DND-41 (cell line): ENCODE results near the gene LHFPL2.

Experiments used
- ATAC-seq: fragments of 200-7000 bp; cut with Tn5 transposase; 3 replicates; pipeline ENCODE4 v1.9.1; 2021; ENCODE audit warnings: low read depth; ENCODE audit not compliant: insufficient read depth
- DNase-seq: peaks from one replicate; pipeline ENCODE4 v3.0.0-alpha.2; 2020
- H2AFZ ChIP-seq: 2 replicates; pipeline ENCODE4 v1.6.0; 2012; ENCODE audit warnings: low read depth, low read length
- H3K27ac ChIP-seq: 2 replicates; pipeline ENCODE4 v1.5.1; 2012; ENCODE audit warnings: low read length, inconsistent platforms
- H3K27me3 ChIP-seq: fragments of 200-600 bp; sonication (generic); 2 replicates; pipeline ENCODE4 v1.6.0; 2012; ENCODE audit warnings: low read length, mild to moderate bottlenecking, inconsistent platforms; ENCODE audit not compliant: insufficient read depth, poor library complexity
- H3K36me3 ChIP-seq: 2 replicates; pipeline ENCODE4 v1.5.1; 2012; ENCODE audit warnings: low read length, inconsistent platforms; ENCODE audit not compliant: insufficient read depth
- H3K4me1 ChIP-seq: 2 replicates; pipeline ENCODE4 v1.5.1; 2012; ENCODE audit warnings: mild to moderate bottlenecking, low read length; ENCODE audit not compliant: insufficient read depth
- H3K4me2 ChIP-seq: 2 replicates; pipeline ENCODE4 v1.6.0; 2012; ENCODE audit warnings: mild to moderate bottlenecking, moderate library complexity, low read length, inconsistent platforms; ENCODE audit not compliant: insufficient read depth
- H3K4me3 ChIP-seq, 2 experiments: fragments of 200-600 bp in 1 of 2; shearing (Covaris generic) in 1 of 2; 2 replicates each; pipeline ENCODE4 v1.5.1; 2012 to 2016; ENCODE audit warnings: inconsistent platforms in 2 of 2, low read length in 2 of 2, mild to moderate bottlenecking in 2 of 2, low read depth in 1 of 2, moderate library complexity in 1 of 2
- H3K79me2 ChIP-seq: 2 replicates; pipeline ENCODE4 v1.6.0; 2012; ENCODE audit warnings: low read length, inconsistent platforms; ENCODE audit not compliant: insufficient read depth
- H3K9ac ChIP-seq: 2 replicates; pipeline ENCODE4 v1.6.0; 2012; ENCODE audit warnings: low read depth, mild to moderate bottlenecking, inconsistent platforms, low read length, moderate library complexity
- H3K9me3 ChIP-seq: 2 replicates; pipeline ENCODE4 v1.5.1; 2012; ENCODE audit warnings: low read length, moderate library complexity, mild to moderate bottlenecking, inconsistent platforms; ENCODE audit not compliant: insufficient read depth, severe bottlenecking
- H4K20me1 ChIP-seq: 2 replicates; pipeline ENCODE4 v1.6.0; 2012; ENCODE audit warnings: low read length; ENCODE audit not compliant: insufficient read depth
- CTCF ChIP-seq: IDR thresholded peaks from 2 replicates; pipeline ENCODE4 v1.5.1; 2012; ENCODE audit warnings: borderline replicate concordance, low read length, moderate library complexity, mild to moderate bottlenecking; ENCODE audit not compliant: poor library complexity, severe bottlenecking; ENCODE audit errors: extremely low read depth
- EZH2 ChIP-seq: IDR thresholded peaks from 3 replicates; pipeline ENCODE4 v1.6.1; 2012; ENCODE audit warnings: borderline replicate concordance, low read depth, mild to moderate bottlenecking, moderate library complexity, low read length, inconsistent platforms; ENCODE audit not compliant: severe bottlenecking

LHFPL2 gene

DNA sequence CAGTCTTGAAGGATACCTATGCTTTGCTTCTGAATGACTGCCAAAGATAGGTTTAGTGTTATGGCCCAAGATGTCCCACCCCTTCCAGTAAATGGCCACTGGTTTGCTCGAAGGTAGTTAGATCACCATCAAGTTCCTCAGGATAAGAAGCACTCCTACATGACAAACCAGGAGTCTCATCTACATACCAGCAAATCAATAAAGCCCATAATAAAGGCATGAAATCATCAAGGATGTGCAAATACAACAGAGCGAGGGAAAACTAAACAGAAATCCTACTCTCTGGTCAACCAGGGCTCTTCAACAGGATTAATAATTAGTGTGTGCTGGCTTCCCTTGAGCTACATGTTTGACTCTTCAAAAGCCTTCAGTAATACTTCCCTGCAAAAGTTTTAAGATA, 141.0 kb downstream of the LHFPL2 start:
- Histone ChIP-seq H3K27ac (no peak overlapping the region), H3K9me3 (no peaks in the 10 kb centered on the region), H3K4me2 (no peak overlapping the region), H3K9ac (no peak overlapping the region), H4K20me1 (no peaks in the 10 kb centered on the region), H3K36me3 (no peaks in the 10 kb centered on the region), H3K27me3 (peaks cover 44% of the 10 kb centered on the region), H2AFZ (no peak overlapping the region), H3K4me1 (peaks cover 12% of the 10 kb centered on the region), H3K79me2 (no peaks in the 10 kb centered on the region), H3K4me3 (no peak overlapping the region)
- ATAC-seq (no peak), DNase-seq (no peak)
- TF ChIP-seq CTCF (no peak), EZH2 (no peak)

DNA sequence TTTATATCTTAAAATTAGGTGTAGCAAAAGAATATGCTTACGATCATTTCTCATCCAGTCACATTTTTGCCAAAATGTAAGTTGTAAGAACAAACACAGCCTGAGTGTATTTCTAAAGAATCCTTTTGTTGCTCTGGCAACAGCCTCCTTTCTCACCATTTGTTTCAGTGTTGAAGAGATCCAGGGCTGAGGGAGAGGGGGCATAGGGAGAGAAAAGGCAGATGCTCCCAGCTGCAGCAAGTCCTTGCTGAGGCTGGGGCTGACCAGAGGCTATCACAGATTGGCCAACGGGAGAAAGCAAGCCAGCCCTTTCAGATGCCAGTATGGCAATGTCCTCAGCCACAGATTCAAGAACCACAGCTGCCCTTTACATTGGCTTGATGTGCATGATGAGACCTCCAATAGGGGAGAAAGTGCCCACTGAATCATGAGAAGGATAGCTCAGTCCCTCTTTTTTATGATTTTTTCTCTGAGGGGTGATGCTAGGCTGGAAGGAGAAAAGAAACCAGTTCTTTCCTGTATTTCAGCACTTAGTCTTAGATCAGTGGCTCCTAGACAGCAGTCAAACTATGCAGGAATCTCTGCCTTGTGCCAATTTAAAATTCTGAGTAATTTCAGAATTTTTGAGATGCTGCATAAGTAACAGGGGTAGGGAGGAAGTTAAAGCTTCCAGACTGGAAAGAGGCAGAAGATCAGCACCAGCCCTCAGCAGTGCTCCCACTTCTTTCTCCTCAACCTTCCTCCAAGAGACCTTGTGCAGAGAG, 142.1 kb downstream of the LHFPL2 start:
- TF ChIP-seq EZH2 (no peak), CTCF (no peak)
- ATAC-seq: no peak
- Histone ChIP-seq H2AFZ (no peak overlapping the region), H3K4me2 (no peak overlapping the region), H3K36me3 (no peaks in the 10 kb centered on the region), H3K79me2 (no peaks in the 10 kb centered on the region), H3K9me3 (no peaks in the 10 kb centered on the region), H3K27ac (no peak overlapping the region), H3K9ac (no peak overlapping the region), H4K20me1 (no peaks in the 10 kb centered on the region), H3K4me1 (peaks cover 12% of the 10 kb centered on the region), H3K4me3 (no peak overlapping the region), H3K27me3 (peaks cover 41% of the 10 kb centered on the region)
- no peak for DNase-seq

- Histone ChIP-seq H3K27ac (no peak overlapping the region), H3K4me2 (no peak overlapping the region), H3K9ac (no peak overlapping the region)
Measured at GRCh38 chr5:78505860-78506259, 142.7 kb downstream of the LHFPL2 start.

More at GRCh38 chr5:78505860-78506259, 142.7 kb downstream of the LHFPL2 start:
- Histone ChIP-seq H3K36me3 (no peaks in the 10 kb centered on the region), H4K20me1 (no peaks in the 10 kb centered on the region), H3K9me3 (no peaks in the 10 kb centered on the region), H3K4me3 (no peak overlapping the region), H3K27me3 (peaks cover 39% of the 10 kb centered on the region), H3K4me1 (peaks cover 12% of the 10 kb centered on the region), H2AFZ (no peak overlapping the region), H3K79me2 (no peaks in the 10 kb centered on the region)
- TF ChIP-seq EZH2 (no peak), CTCF (no peak)
- no peak for ATAC-seq
- no peak for DNase-seq
